NCI-H82 (cell line): Measurements from ENCODE around the gene TIMM10B.
A peak's percentile ranks its signal among the peaks of the same experiment; 100 is the strongest.
"Not testable (repeated sequence)": the region's sequence is repeated elsewhere in the genome, so short reads cannot be mapped to it uniquely, and the experiment has no call there.

Experiments used
- DNase-seq: peaks from one replicate; lab custom pipeline; 2025; lab: John Stamatoyannopoulos, UW

Gene TIMM10B

DNA sequence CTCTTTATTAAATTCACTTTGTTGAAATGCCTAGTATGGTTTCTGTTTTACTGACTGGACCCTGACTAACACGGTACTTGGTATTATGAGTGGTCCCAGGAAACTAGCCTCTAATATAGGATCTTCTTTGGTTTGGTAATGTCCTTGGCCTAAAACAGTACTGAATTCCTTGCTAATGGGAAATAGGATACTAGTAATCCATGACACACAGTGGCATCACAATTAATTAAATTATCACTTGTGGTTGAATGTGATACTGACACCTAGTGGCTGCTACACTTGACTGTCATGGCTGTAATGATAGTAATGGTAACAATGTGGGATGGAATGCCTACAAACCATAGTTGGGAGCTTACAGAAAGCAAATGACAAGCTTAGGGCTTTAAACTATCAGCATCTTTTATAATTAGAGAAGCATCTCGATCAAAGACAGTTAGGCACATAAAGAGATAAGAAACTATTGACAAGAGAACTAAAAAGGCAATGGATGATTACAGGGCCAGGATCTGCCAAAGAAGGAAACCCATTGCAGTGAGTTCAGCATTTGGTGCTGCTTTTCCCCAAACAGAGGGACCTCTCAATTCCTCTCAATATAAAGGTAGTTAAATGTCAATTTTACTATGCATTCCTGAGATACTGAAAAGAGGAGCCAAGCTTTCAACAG is 24.4 kb downstream of the TIMM10B start:
- peak; percentile 86 for DNase-seq

DNA sequence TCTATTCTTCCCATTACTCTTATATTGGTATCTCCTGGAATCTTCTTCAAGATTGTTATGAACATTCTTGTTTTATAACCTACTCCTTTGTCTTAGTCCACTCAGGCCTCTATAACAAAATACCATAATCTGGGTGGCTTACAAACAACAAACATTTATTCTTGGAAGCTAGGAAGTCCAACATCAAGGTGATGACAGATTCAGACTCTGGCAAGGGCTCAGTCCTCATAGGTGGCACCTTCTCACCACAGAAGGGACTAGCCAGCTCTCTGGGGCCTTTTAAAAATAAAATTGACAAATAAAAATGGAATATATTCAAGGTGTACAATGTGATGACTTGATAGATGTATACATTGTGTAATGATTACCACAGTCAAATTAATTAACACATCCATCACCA is 35.6 kb downstream of the TIMM10B start:
- no peak for DNase-seq

DNA sequence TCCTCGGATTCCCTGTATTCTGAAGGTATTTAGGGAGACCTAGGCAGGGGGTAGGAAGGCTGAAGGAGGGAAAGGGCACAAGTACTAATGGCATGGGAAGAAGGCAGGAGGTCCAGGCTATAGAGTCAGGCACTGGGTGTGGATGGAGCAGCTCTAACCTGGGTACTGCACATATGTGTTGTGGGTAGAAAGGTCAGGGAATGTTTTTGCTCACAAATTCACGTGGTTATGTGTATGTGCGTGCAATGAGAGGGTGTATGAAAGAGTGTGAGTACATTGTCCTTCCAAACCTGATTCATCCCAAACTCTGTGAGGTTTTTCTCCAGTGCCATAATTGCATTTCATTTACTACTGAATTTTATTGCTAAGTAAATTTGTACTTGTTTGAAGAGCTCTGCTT is 39.0 kb downstream of the TIMM10B start:
- DNase-seq = no peak

DNA sequence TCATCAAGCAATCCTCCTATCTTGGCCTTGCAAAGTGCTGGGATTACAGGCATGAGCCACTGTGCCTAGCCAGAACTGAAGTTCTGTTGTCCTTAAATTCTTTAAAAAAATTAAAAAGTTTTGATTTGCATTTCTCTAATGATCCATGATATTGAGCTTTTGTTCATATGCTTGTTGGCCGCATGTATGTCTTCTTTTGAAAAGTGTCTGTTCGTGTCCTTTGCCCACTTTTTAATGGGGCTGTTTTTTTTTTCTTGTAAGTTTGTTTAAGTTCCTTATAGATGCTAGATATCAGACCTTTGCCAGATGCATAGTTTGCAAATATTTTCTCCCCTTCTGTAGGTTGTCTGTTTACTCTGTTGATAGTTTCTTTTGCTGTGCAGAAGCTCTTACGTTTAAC is 40.6 kb downstream of the TIMM10B start:
- not testable (repeated sequence) for DNase-seq

DNA sequence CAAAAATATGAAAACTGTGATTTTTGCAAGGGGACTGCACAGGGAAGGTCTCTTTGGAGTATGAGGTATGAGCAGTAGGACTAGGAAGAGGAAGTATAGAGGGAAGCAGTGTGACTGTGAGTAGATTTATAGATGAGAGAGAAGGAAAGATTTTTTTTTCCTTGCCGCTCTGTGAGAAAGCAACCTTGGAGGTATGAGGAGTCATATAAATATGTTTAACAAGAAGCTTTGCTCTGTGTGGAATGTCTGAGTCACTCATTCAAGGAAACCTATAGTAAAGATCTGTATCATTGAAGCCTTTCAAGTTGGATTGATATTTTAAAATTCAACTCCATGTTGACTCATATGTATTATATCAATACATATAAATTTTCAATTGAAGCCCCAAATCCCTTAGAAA is 42.0 kb downstream of the TIMM10B start:
- no peak for DNase-seq

DNA sequence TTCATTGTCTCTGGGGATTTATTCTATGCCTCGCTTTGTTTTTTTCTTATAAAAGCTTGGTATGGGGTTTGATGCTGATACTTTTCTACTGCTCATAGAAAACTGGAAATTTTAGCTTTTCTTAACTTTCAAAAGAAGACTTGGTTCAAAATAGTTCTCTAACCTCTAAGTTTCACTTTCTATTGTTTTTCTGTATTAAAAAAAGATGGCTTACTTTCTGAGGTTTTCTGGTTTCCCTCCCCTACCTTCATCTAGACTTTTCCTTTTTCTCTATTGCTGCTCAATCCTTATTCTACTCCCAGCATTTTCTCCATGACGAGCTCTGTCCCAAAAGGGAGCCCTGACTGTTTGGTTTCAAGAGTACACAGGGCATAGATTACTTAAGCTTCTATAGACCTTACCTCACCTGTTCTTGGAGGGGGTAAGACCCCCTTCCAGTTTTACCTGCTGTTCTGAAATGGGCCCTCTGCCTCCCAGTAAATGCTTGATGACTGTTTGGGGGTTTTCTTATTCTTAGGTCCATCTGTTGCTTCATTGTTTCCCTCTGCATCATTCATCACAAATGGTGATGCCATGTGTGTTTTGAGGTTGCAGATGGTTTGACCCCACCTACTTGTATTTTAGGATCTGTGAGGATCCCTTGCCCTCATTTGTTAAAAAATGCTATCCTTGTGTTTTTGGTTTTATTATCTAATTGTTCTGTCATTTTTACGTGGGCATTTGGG is 45.3 kb downstream of the TIMM10B start:
- DNase-seq = no peak

DNA sequence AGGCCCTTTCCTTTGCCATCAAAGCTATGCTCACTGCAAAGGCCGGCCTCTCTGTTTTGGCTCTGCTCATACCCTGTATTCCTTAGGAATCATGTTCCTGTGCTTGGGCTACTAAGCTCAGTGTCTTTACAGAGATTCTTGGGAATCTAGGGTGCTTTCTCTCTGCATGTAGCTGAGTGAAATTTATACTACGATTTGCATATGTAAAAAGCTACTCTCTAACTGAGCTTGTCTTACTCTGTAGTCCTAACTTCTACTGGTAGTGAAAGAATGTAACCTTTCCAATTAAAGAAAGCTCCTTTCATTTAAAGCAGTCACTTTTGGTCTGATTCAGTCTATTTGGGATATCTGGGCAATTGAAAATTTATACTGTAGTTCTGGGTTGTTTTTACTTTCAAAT is 48.0 kb downstream of the TIMM10B start:
- DNase-seq = no peak

DNA sequence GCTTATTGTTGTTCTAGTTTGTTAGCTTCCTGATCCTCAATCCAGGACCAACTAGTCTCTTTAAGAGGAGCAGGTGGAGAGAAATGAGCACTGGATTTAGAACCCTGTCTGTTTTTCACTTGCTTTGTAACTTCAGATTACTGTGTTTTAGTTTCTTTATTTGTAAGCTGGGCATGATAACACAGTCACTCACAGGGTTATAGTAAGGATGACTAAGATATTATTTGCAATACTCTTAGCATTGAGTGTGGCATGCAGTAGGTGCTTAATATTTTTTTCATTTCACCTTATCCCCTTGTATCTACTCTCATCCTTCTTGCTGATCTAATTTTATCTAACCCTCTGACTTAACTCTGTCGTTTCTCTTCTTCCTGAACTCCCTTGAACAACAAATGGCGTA is 49.5 kb downstream of the TIMM10B start:
- no peak for DNase-seq

DNA sequence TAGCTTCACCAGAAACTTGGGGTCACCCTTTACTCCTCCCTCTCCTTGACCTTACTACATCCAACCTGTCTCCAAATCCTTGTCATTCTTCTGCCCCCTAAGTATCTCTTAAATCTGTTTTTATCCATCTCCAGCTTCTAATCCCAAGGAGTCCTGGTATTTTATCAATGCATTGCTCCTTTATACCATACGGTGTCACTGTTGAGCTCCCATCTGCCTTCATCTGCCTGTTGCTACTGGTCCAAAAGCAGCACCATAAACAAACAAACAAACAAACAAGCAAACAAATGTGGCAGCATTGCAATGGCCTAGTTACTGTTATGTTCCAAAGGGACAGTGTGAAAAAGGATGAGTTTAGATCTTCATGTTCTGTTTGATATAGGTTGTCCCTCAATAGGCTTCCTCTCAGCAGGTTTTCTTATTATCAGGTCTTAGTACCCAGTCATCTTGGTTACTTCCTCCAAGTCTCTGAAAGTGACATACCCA is 50.0 kb downstream of the TIMM10B start:
- DNase-seq = peak; percentile 72
